GM12865 (cell line): ENCODE measurements around the gene MRE11.
"Not testable (repeated sequence)": the region's sequence is repeated elsewhere in the genome, so short reads cannot be mapped to it uniquely, and the experiment has no call there.

Experiments
- DNase-seq: peaks from one replicate; pipeline ENCODE4 v3.0.0; 2010; ENCODE audit warnings: low read depth
- H3K4me3 ChIP-seq: 2 replicates; pipeline ENCODE4 v1.5.1; 2011; ENCODE audit warnings: mild to moderate bottlenecking, low read depth, low read length, control low read depth
- CTCF ChIP-seq: IDR thresholded peaks from 2 replicates; pipeline ENCODE4 v1.5.1; 2011; ENCODE audit warnings: low read length, control low read depth, low read depth, inconsistent platforms; ENCODE audit not compliant: insufficient read depth; ENCODE audit errors: missing control alignments

Gene MRE11

GRCh38 chr11:94398101-94398500, 95.5 kb downstream of the MRE11 start:
- no peak for TF ChIP-seq CTCF
- DNase-seq, result no peak
- no peak overlapping the region for H3K4me3 ChIP-seq

- DNase-seq, result no peak
- TF ChIP-seq CTCF, result no peak
- no peak overlapping the region for H3K4me3 ChIP-seq
Observed at GRCh38 chr11:94396282-94396681, 97.4 kb downstream of the MRE11 start.

- not testable (repeated sequence) for DNase-seq, H3K4me3 ChIP-seq
Observed at GRCh38 chr11:94391937-94392336, 101.7 kb downstream of the MRE11 start.

GRCh38 chr11:94379613-94380012, 114.0 kb downstream of the MRE11 start:
- no peak for TF ChIP-seq CTCF
- no peak for DNase-seq
- H3K4me3 ChIP-seq, result no peak overlapping the region

GRCh38 chr11:94376841-94377240, 116.8 kb downstream of the MRE11 start:
- DNase-seq, result no peak
- no peak overlapping the region for H3K4me3 ChIP-seq
- no peak for TF ChIP-seq CTCF

- not testable (repeated sequence) for DNase-seq, H3K4me3 ChIP-seq
Observed at GRCh38 chr11:94370576-94370975, 123.1 kb downstream of the MRE11 start.
